ENCODE measurements around the gene GALNT17.

Gene GALNT17

DNA sequence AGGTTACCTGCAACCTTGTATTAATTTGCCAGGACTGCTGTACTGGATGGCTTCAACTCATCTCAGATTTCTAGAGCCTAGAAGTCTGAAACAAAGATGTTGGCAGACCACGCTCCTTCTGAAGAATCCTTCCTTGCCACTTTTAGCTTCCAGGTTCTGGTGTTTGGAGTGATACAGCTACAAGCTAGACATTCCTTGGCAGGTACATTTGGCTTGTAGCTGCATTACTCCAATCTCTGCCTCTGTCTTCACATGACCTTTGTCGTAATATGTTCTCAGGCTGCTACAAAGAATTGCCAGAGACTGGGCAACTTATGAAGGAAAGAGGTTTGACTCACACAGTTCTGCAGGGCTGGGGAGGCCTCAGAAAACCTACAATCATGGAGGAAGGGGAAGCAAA lies 146.3 kb downstream of the GALNT17 start:
- DNase-seq (ENCODE audit: low read depth in 1 of 2, low spot score in 1 of 2) = no peak

GRCh38 chr7:71281261-71281660 lies 149.3 kb downstream of the GALNT17 start:
- no peak for DNase-seq (ENCODE audit: low read depth in 1 of 2, low spot score in 1 of 2)

DNA sequence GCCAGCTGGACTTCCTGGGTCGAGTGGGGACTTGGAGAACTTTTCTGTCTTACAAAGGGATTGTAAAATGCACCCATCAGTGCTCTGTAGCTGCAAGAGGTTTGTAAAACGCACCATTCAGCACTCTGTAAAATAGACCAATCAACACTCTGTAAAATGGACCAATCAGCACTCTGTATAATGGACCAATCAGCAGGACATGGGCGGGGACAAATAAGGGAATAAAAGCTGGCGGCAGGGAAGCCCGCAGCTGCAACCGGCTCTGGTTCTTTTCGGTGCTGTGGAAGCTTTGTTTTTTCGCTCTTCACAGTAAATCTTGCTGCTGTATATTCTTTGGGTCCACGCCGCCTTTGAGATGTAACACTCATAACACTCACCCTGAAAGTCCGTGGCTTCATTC lies 151.9 kb downstream of the GALNT17 start:
- no peak for DNase-seq (ENCODE audit: low read depth in 1 of 2, low spot score in 1 of 2)

GRCh38 chr7:71285571-71286145 lies 153.7 kb downstream of the GALNT17 start:
- DNase-seq (ENCODE audit: low read depth in 1 of 2, low spot score in 1 of 2) = no peak

DNA sequence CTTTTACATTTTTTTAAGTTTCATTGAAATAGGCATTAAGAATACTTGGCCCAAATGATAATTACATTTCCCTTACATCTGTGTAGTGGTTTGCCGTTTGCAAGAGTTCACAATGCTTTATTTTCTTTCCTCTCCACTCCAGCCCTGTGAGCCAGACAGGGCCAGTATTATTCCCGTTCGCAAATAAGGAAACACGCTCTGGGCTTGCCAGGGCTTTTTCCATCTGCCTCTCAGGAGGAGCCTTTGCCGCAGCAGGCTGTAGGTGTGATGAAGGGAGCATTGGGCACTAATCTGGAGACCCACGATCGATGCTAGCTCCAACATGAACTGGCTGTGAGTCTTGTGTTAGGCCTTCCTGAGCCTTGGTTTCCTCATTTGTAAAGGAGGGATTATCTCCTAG lies 154.4 kb downstream of the GALNT17 start:
- DNase-seq (ENCODE audit: low read depth in 1 of 2, low spot score in 1 of 2) = no peak

- DNase-seq (ENCODE audit: low read depth in 1 of 2, low spot score in 1 of 2) = no peak
Measured at GRCh38 chr7:71286924-71287323, 155.0 kb downstream of the GALNT17 start.

DNA sequence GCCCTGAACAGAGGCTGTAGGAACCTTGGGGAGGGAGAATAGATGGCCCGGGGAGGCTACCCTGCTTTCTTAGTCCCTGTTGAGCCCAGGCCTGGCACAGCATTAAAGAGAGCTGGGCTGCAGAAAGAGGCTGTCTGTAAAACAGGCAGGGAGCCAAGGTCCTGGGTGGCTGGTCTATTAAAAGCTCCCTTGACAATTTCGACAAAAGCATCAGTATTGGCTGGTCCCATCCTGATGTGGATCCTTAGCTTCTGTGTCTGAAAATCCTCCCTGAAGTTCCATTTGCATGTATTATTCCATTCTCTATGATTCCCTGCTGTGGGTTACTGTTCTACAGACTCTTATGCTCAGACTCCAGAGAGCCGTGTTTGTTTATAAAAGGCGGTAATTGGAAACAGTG lies 158.5 kb downstream of the GALNT17 start:
- no peak for DNase-seq (ENCODE audit: low read depth in 1 of 2, low spot score in 1 of 2)

DNA sequence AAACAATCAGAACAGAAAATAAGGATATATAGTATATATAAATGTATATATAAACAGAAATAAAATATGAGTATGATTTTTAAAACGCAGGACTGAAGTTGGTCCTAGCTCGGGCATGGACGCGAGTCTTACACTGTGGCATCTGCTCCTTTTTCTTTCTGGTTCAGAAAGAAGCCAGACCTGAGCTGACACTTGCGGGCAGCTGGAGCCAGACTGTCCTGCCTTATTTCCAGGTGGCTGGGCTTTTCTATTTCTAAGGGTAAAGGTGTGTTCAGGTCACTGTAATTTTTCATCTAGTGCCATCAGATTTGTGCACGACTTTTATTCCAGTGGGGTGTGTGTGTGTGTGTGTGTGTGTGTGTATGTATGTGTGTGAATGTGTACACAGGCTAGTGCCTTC lies 166.4 kb downstream of the GALNT17 start:
- no peak for DNase-seq (ENCODE audit: low read depth in 1 of 2, low spot score in 1 of 2)

- no peak for DNase-seq (ENCODE audit: low read depth in 1 of 2, low spot score in 1 of 2)
Measured at GRCh38 chr7:71300086-71300485, 168.1 kb downstream of the GALNT17 start.

GRCh38 chr7:71300603-71301002 lies 168.7 kb downstream of the GALNT17 start:
- no peak for DNase-seq (ENCODE audit: low read depth in 1 of 2, low spot score in 1 of 2)

GRCh38 chr7:71301167-71301566 lies 169.2 kb downstream of the GALNT17 start:
- no peak for DNase-seq (ENCODE audit: low read depth in 1 of 2, low spot score in 1 of 2)

DNA sequence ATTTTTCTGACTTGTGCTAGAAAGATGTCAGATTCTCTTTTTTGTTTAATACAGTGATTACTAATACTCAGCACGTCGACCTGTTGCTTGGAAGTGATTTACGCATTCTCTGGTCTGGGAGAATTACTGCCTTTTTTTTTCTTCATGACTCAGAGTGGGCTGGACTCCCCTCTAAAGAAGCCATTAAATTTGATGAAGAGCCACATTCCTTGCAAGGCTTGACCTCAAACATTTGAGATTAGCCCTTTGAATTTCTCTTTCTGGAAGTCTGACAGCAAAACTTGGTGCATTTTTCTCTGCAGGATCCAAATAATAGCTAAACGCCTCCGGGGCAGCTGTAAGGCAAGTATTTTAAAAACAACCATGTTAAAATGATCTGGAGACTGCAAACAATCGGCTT lies 171.6 kb downstream of the GALNT17 start:
- DNase-seq (ENCODE audit: low read depth in 1 of 2, low spot score in 1 of 2) = no peak

- DNase-seq (ENCODE audit: low read depth in 1 of 2, low spot score in 1 of 2) = no peak
Measured at GRCh38 chr7:71308096-71308495, 176.2 kb downstream of the GALNT17 start.

DNA sequence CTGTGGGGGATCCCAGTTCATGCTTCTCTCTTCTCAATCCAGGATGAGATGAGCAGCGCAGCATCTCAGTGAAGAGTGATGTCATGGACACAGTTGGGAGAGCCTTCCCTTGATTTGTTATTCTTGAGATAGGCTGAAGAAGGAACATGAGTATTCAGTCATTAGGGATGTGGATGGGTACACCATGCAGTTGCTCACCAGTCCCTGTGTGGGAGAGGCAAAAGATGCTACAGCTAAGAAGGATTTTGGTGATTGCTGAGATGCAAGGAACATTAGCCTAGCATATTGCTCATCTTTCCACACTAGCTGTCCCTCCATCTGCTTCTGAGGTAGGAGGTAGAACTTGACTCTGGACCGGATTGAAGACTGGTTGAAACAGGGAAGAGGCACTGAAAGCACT lies 179.6 kb downstream of the GALNT17 start:
- DNase-seq (ENCODE audit: low read depth in 1 of 2, low spot score in 1 of 2) = no peak

- no peak for DNase-seq (ENCODE audit: low read depth in 1 of 2, low spot score in 1 of 2)
Measured at GRCh38 chr7:71312755-71313490, 181.0 kb downstream of the GALNT17 start.

- no peak for DNase-seq (ENCODE audit: low read depth in 1 of 2, low spot score in 1 of 2)
Measured at GRCh38 chr7:71313553-71313952, 181.6 kb downstream of the GALNT17 start.

- DNase-seq (ENCODE audit: low read depth in 1 of 2, low spot score in 1 of 2) = no peak
Measured at GRCh38 chr7:71320916-71321315, 189.0 kb downstream of the GALNT17 start.

- no peak for DNase-seq (ENCODE audit: low read depth in 1 of 2, low spot score in 1 of 2)
Measured at GRCh38 chr7:71322201-71322600, 190.3 kb downstream of the GALNT17 start.

DNA sequence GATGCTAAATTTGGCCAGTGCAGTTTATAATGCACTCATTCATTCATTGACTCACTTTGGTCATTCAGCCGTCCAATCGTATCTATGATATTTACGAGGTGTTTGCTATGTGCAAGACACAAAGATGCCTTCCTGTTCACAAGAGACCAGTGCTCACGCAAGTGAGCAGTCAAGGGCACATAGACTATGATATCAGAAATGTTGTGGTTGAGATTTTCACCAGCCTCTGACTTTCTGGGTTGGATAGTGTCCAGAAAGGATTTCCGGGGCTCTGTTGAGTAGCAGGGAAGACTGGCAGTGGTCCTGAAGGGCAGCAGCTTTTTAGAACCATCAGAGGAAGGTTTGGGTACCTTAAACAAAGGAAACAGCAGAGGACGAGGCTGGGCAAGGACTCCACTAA lies 191.8 kb downstream of the GALNT17 start:
- no peak for DNase-seq (ENCODE audit: low read depth in 1 of 2, low spot score in 1 of 2)

GRCh38 chr7:71325151-71325550 lies 193.2 kb downstream of the GALNT17 start:
- DNase-seq (ENCODE audit: low read depth in 1 of 2, low spot score in 1 of 2) = no peak

DNA sequence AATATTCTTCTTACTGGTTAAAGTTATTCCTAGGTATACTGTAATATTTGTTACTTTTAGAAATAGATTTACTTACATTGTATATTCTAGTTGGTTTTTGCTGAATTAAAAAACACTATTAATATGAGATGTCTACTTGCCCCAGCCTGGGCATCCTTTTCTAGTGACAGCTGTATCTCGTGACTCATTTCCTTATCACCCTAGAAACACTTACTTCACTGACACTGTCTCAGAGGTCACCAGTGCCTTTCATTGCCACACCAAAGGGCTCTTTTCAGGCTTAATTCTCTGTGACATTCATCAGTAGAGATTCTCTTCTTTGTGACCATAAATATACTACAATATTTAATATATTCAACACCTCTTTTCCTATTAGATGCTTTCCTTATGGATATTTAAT lies 194.7 kb downstream of the GALNT17 start:
- DNase-seq (ENCODE audit: low read depth in 1 of 2, low spot score in 1 of 2) = no peak

GRCh38 chr7:71327946-71328345 lies 196.0 kb downstream of the GALNT17 start:
- no peak for DNase-seq (ENCODE audit: low read depth in 1 of 2, low spot score in 1 of 2)

GRCh38 chr7:71329030-71329660 lies 197.2 kb downstream of the GALNT17 start:
- DNase-seq (ENCODE audit: low read depth in 1 of 2, low spot score in 1 of 2) = no peak
